Astrocyte of the hippocampus (primary cell): ENCODE measurements around the gene DDRGK1.
"Not testable (repeated sequence)": the region's sequence is repeated elsewhere in the genome, so short reads cannot be mapped to it uniquely, and the experiment has no call there.

Experiments
- DNase-seq: peaks from one replicate; pipeline ENCODE4 v3.0.0; 2011; ENCODE audit warnings: low read depth, low spot score

Gene DDRGK1

DNA sequence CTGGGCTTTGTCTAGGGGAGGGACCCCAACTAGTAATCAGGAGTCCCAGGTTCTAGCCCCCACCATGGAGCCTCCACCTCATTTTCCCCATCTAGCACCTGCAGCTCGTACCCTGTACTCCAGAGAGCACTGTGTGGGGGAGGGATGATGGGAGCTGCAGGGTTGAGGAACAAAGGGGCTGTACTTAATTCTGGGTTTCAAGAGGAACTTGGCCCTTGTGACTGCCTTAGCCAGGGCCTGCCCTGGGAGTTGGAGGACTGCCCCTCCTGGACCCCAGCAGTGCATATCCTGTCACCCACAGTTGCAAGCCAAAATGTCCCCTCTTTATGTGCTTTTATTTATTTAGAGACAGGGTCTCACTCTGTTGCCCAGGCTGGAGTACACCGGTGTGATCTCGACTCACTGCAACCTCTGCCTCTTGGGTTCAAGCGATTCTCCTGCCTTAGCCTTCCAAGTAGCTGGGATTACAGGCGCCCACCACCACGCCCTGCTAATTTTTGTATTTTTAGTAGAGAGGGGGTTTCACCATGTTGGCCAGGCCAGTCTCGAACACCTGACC lies 11.0 kb upstream of the DDRGK1 start:
- not testable (repeated sequence) for DNase-seq

DNA sequence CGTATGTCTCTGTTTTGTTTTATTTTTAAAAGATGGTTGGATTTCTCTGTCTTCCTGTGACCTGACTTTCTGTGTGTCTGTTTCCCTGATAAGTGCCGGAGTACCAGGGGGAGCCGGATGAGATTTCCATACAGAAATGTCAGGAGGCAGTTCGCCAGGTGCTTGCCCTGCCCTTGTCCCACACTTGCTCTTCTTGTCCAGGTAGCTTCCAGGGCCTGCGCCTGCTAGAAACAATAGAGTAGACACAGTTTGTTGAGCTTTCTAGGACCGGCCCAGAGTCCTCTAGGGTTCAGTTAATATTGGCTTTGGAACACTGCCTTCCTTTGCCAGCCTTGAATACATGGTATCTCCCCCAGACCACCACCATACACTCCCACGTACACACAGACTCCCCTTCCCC lies 8.7 kb upstream of the DDRGK1 start:
- no peak for DNase-seq

DNA sequence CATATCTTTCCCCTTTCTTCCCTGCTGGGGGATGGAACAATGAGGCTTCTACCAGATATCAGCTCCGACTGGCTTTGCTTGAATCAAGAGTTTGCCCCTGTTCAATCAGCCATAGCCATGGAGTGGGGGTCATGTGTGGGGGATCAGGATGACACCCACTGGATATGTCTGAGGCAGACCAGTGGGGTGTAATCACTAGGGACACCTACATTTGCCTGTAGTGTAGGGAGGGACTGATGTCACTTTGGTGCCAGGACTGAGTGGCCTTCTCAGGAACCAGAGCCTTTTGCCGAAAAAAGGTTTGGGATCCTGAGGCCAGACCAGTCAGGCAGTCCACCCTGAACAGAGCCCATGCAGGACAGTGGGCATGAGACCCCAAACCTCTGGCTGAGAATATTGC lies 5.9 kb upstream of the DDRGK1 start:
- no peak for DNase-seq

GRCh38 chr20:3209946-3210317 lies 5.5 kb upstream of the DDRGK1 start:
- DNase-seq: peak; percentile 37

DNA sequence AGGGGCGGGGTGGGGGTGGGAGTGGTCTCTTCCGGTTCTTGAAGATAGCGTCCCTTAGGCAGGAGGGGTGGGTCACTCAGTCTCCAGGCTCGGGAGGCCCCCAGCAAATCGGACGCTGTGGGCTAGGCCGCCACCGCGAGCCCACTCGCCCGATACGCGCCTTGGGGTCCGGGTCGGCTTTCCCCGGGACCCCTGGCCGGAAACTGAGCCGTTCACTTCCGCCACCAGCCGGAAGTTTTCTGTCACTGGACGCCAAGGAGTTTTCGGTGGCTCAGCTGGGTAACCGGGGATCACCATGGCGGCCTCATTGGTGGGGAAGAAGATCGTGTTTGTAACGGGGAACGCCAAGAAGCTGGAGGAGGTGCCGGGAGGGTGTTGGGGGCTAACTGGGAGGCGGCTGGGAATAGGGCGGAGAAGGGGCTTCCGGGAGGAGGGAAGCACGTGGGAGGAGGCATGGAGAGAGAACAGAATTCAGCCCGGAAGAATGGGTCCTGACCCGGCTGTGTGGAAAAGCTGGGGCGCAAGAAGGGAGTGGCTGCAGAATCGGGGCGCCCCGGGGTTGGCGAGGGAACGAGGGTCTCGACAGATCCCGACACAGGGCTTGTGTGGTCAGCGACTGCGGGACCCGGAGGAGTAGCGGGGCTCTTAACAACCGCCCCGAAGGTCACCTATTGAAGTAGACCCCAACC lies 4.9 kb upstream of the DDRGK1 start, which contains the start of gene ITPA:
Gene ITPA (plus strand): TSS at position 242 of the 689 bp plus-strand sequence. CDS start 54 bp downstream, at position 296.
- DNase-seq: peak; percentile 69

DNA sequence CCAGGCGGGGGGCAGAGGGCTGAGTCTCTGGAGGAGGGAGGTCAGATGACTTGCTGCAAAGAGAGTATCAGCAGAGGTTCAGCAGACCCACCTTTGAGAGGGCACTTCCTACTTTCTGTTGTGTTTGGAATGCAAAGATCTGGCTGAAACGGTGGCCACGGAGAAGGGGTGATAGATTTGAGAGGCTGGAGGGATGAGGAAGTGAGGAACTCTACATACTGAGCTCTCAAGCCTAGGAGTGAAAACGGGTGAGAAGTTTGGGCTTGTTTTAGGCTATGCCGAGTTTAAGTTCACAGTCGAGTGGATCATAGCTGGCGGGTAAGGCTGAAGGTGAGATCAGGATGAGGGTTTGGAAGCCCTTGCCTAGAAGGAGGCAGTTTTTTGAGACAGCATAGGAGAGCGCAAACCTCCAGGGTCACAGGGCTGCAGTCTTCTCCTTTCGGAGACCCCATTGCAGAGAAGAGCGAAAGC lies 4.3 kb upstream of the DDRGK1 start:
- peak; percentile 37 for DNase-seq

DNA sequence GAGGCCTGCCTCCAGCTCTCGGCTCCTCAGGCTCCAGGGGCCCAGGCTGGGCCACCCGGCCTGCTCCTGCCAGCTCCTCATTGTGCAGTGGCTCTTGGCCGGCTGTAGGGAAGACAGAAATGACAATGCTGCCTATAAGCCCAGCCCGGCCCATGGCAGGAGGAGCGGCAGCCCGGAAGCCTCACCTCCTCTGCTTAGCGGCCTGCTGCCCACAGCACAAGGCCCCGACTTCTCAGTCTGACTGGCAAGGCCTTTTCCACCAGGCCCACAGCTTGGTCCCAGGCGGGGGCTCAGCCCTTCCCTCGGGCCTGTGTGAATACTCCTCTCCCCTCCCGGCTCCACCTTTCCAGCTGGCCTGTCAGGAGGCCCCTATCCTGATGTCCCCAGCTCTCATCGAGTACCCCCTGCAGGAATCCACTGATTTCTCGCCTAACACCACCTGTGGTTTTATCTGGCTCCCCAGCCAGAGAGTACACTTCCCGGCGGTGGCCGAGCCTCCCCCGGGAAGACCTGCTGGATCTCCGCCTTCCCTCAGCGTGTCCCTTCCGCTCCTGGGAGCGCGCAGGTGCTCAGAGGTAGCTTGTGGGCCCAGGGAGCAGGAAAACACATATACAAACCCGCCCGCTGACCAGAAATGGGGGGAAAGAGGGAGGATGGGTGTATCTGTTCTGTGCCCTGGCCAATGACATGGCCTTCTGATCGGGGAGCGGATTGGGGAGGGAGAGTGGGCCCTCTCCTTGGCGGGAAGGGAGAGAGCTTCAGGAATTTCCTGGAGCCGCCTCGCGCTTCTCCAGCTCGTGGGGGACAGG lies 963 bp downstream of the DDRGK1 start:
- peak; percentile 41 for DNase-seq

DNA sequence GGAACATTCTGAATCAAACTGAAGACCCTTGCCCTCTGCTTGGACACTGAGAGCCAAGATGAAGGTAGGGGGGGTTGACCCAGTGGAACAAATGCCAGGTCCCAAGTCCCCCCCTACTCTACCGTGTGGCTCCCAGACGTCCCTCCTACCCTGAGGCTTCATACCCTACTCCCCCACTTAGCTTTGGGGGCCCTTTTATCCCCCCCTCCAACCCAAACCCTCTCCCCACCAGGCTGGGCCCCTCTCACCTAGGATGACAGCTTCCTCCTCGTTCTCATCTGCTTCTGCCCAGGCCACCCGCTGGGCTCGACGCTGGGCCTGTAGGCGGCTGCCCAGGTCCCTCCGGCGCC lies 1.5 kb downstream of the DDRGK1 start:
- DNase-seq: no peak

- DNase-seq: no peak
These were observed 4.3 kb downstream of the DDRGK1 start for GRCh38 chr20:3199976-3200755.

- no peak for DNase-seq
These were observed 5.3 kb downstream of the DDRGK1 start for GRCh38 chr20:3199206-3199605.

DNA sequence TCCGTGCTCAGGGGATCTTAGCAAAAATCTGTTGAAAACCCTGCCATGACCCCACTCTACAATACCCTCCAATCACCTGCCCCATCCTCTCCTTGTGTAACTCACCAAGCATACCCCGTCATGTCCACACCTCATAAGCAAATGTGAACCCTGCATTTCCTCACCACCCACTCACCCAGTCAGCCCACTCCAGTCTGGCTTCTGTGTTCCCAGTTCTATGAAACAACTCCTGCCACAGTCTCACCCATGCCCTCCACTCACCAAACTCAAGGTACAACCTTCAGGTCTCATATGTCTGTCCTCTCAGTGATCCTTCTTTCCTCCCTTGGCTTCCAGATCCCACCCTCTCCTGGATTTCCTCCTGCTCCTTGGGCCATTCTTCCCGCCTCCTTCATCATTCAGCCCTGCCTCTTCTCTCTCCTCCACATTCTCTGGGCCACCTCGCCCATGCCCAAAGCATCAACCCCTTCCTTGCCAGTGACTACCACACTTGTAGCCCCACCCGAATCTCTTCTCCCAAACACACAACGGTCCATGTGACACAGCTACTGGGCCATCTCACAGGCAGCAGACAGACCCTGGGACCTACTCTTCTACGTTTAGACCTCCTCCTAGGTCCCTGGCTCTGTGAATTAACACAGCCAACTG lies 8.8 kb downstream of the DDRGK1 start:
- no peak for DNase-seq

DNA sequence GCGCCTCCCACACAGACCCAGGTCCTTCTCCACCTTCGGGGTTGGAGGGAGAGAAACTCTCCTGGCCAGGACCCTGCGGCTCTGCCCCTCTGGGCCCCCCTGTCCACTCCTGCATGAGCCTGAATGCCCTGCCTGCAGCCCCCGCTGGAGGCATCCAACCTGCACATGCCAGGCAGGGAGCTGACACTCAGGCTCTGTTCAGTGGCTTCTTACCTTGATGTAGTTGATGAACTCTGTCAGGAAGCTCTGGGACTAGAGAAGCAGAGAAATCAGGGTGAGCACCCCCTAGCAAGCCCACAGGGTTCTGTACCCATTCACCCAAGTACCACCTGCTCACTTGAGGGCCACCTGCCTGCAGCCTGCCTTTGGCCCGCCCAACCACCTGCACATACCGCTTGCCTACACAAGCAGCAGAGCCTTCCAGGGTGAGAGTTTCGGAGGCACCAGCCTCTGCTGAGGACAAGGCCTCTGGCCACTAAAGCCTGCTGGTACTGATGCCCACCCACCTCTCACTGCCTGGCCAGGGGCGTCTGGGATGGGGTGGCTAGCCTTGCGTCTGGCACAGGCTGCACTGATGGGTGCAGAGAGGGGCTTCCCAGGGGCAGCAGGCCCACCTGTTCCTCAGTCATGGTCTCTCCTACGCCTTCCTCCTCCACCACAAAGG lies 9.7 kb downstream of the DDRGK1 start:
- no peak for DNase-seq

- no peak for DNase-seq
These were observed 10.5 kb downstream of the DDRGK1 start for GRCh38 chr20:3193806-3194616.

DNA sequence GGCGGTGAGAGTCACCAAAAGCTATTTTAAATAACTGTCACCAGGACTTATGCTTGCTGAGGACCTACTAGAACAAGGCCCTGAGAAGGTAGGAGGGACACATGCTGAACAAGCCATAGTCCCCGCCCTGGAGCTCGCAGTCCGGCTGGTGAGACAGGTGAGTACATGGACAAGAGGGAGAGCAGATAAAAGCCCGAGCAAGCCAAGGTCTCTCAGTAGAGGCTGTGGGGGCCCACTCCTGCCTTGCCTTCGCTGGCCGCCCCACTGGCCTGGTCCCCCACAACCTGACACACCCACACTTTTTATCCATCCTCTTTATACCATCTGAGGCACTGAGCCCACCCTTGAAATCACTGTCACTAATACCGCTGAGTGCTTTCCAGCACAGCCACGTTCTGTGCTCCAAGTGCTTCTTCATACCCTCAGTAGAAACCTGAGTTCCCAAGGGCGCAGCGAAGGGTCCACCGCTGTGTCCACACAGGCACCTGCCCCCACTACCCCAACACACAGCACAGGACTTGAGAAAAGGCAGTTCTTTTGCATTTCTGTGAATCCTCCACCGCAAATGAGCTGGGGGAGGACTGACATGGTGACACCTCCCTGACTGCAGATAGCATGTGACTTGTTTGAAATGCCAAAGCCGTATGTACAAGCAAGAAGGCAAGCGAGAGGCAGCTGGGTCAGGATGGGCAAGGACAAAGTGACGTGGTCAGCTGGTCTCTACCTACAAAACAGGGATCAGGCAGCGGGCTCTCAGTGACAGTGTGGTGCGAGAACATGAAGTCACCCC lies 12.1 kb downstream of the DDRGK1 start:
- DNase-seq: no peak

GRCh38 chr20:3190681-3191111 lies 13.8 kb downstream of the DDRGK1 start:
- DNase-seq: no peak

DNA sequence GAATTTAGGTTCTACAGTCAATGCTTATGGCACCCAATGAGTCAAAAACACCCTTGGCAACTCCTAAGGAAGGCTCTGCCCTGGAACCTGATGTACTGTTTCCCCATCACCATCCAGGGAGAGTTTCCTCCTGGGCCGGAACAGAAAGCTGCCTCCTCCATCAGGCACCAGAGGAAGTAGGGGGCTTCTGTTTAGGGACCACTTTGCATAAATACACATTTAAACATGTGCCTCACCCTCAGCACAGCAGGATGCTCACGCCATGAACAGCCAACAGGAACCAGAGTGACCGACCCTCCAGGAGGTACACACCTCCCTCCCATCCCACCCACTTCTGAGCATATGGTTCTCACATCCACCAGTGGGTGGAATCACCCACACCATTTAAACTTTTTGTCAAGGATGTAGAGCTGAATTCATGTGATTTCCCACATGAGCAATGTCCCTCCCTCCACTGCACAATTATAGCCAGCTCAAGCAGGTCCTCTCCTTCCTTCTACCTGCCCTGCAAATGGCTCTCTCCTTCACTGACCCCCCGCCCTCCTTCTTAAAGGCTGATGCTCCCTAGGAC lies 14.8 kb downstream of the DDRGK1 start:
- no peak for DNase-seq

GRCh38 chr20:3188823-3189413 lies 15.6 kb downstream of the DDRGK1 start:
- no peak for DNase-seq

DNA sequence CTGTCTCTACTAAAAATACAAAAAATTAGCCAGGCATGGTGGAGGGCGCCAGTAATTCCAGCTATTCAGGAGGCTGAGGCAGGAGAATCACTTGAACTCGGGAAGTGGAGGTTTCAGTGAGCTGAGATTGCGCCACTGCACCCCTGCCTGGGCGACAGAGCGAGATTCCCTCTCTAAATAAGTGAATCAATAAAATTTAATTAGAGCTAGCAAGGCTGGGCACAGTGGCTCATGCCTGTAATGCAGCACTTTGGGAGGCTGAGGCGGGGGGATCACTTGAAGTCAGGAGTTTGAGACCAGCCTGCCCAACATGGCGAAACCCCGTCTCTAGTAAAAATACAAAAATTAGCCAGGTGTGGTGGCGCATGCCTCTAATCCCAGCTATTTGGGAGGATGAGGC lies 16.6 kb downstream of the DDRGK1 start:
- not testable (repeated sequence) for DNase-seq
